IPS-15b (cell line): ENCODE results near the gene NEDD4L.
A peak's percentile ranks its signal among the peaks of the same experiment; 100 is the strongest.

ENCODE experiments used
- H3K27me3 ChIP-seq: one replicate; pipeline ENCODE4 v1.6.1; 2013; ENCODE audit warnings: low read length; ENCODE audit not compliant: control insufficient read depth, insufficient read depth
- H3K36me3 ChIP-seq: one replicate; pipeline ENCODE4 v1.6.1; 2013; ENCODE audit warnings: low read length; ENCODE audit not compliant: control insufficient read depth, insufficient read depth
- H3K4me1 ChIP-seq: one replicate; pipeline ENCODE4 v1.6.1; 2013; ENCODE audit warnings: mild to moderate bottlenecking, low read length; ENCODE audit not compliant: control insufficient read depth, insufficient read depth
- H3K4me3 ChIP-seq: one replicate; pipeline ENCODE4 v1.5.1; 2013; ENCODE audit warnings: low read depth, low read length
- H3K9ac ChIP-seq: one replicate; pipeline ENCODE4 v1.6.1; 2013; ENCODE audit warnings: low read depth, mild to moderate bottlenecking, low read length
- H3K9me3 ChIP-seq: one replicate; pipeline ENCODE4 v1.6.1; 2013; ENCODE audit warnings: mild to moderate bottlenecking, low read length; ENCODE audit not compliant: control insufficient read depth, insufficient read depth

The NEDD4L gene

GRCh38 chr18:58316396-58317342, 272.6 kb downstream of the NEDD4L start:
- no peak overlapping the region for H3K4me3 ChIP-seq
- no peak overlapping the region for H3K9ac ChIP-seq

GRCh38 chr18:58319719-58320118, 275.7 kb downstream of the NEDD4L start:
- Histone ChIP-seq H3K27me3 (no peaks in the 10 kb centered on the region), H3K4me1 (peaks cover 13% of the 10 kb centered on the region), H3K36me3 (no peaks in the 10 kb centered on the region), H3K9ac (no peak overlapping the region), H3K4me3 (no peak overlapping the region), H3K9me3 (no peaks in the 10 kb centered on the region)

More at GRCh38 chr18:58316396-58317342, 272.6 kb downstream of the NEDD4L start:
- peaks cover 13% of the 10 kb centered on the region for H3K4me1 ChIP-seq
- H3K36me3 ChIP-seq: no peaks in the 10 kb centered on the region
- no peaks in the 10 kb centered on the region for H3K9me3 ChIP-seq
- H3K27me3 ChIP-seq: no peaks in the 10 kb centered on the region

- peaks cover 12% of the 10 kb centered on the region for H3K4me1 ChIP-seq
- H3K9ac ChIP-seq: no peak overlapping the region
These were observed 277.0 kb downstream of the NEDD4L start for GRCh38 chr18:58320907-58321561.

GRCh38 chr18:58321986-58322385, 278.0 kb downstream of the NEDD4L start:
- Histone ChIP-seq H3K27me3 (no peaks in the 10 kb centered on the region), H3K4me3 (no peak overlapping the region), H3K4me1 (peaks cover 4% of the 10 kb centered on the region), H3K9me3 (no peaks in the 10 kb centered on the region), H3K36me3 (no peaks in the 10 kb centered on the region), H3K9ac (no peak overlapping the region)

More at GRCh38 chr18:58320907-58321561, 277.0 kb downstream of the NEDD4L start:
- Histone ChIP-seq H3K4me3 (no peak overlapping the region), H3K9me3 (no peaks in the 10 kb centered on the region), H3K27me3 (no peaks in the 10 kb centered on the region), H3K36me3 (no peaks in the 10 kb centered on the region)

- no peak overlapping the region for H3K9ac ChIP-seq
- H3K9me3 ChIP-seq: no peaks in the 10 kb centered on the region
- H3K4me1 ChIP-seq: no peaks in the 10 kb centered on the region
- H3K27me3 ChIP-seq: no peaks in the 10 kb centered on the region
- H3K4me3 ChIP-seq: no peak overlapping the region
- no peaks in the 10 kb centered on the region for H3K36me3 ChIP-seq
These were observed 278.4 kb downstream of the NEDD4L start for GRCh38 chr18:58322464-58322863.

GRCh38 chr18:58323866-58324762, 280.1 kb downstream of the NEDD4L start:
- H3K9ac ChIP-seq: no peak overlapping the region
- peaks cover 4% of the 10 kb centered on the region for H3K36me3 ChIP-seq
- no peaks in the 10 kb centered on the region for H3K27me3 ChIP-seq
- H3K4me3 ChIP-seq: no peak overlapping the region
- H3K9me3 ChIP-seq: no peaks in the 10 kb centered on the region
- no peaks in the 10 kb centered on the region for H3K4me1 ChIP-seq

GRCh38 chr18:58324824-58325480, 280.9 kb downstream of the NEDD4L start:
- Histone ChIP-seq H3K4me1 (no peaks in the 10 kb centered on the region), H3K27me3 (no peaks in the 10 kb centered on the region), H3K9me3 (no peaks in the 10 kb centered on the region), H3K4me3 (no peak overlapping the region), H3K36me3 (peaks cover 4% of the 10 kb centered on the region), H3K9ac (no peak overlapping the region)

- Histone ChIP-seq H3K27me3 (no peaks in the 10 kb centered on the region), H3K36me3 (peaks cover 4% of the 10 kb centered on the region), H3K4me1 (no peaks in the 10 kb centered on the region)
These were observed 281.5 kb downstream of the NEDD4L start for GRCh38 chr18:58325494-58325893.

GRCh38 chr18:58334061-58334460, 290.0 kb downstream of the NEDD4L start:
- Histone ChIP-seq H3K4me3 (no peak overlapping the region), H3K4me1 (peaks cover 24% of the 10 kb centered on the region), H3K27me3 (no peaks in the 10 kb centered on the region), H3K36me3 (no peaks in the 10 kb centered on the region), H3K9ac (no peak overlapping the region), H3K9me3 (no peaks in the 10 kb centered on the region)

More at GRCh38 chr18:58325494-58325893, 281.5 kb downstream of the NEDD4L start:
- Histone ChIP-seq H3K9me3 (no peaks in the 10 kb centered on the region), H3K9ac (no peak overlapping the region), H3K4me3 (no peak overlapping the region)

- Histone ChIP-seq H3K36me3 (no peaks in the 10 kb centered on the region), H3K27me3 (no peaks in the 10 kb centered on the region), H3K4me3 (no peak overlapping the region), H3K9ac (peak overlapping the region; percentile 5), H3K9me3 (no peaks in the 10 kb centered on the region), H3K4me1 (peaks cover 33% of the 10 kb centered on the region)
These were observed 291.2 kb downstream of the NEDD4L start for GRCh38 chr18:58335223-58335622.

- Histone ChIP-seq H3K4me3 (no peak overlapping the region), H3K36me3 (no peaks in the 10 kb centered on the region), H3K27me3 (no peaks in the 10 kb centered on the region), H3K9me3 (no peaks in the 10 kb centered on the region), H3K4me1 (peaks cover 35% of the 10 kb centered on the region), H3K9ac (no peak overlapping the region)
These were observed 291.8 kb downstream of the NEDD4L start for GRCh38 chr18:58335821-58336220.
